NOMO-1 (cell line): ENCODE data around the gene FOXP1.

Experiments
- DNase-seq, 2 experiments: peaks; one replicate each; lab custom pipeline; 2025; ENCODE audit not compliant: unreplicated experiment in 2 of 2; lab: John Stamatoyannopoulos, UW

FOXP1 gene

GRCh38 chr3:71288269-71288930 is 295.1 kb downstream of the FOXP1 start:
- no peak for DNase-seq

DNA sequence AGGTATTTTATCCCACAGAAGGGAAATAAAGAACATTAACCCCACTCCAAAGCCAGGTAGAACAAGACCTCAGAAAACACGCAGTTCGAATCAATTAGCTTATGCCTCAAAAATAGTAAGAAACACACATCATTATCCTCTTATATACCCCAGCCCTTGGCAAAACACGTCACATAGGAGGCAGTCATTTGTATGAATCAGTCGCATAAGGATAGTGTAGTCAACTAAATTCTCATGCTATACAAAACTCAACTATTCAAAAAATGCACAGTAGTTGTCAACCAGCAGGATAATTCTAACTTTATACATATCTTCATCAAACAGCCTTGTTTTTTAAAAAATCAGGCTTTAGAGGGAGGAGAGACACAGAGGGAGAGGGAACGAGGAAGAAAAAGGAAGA is 298.4 kb downstream of the FOXP1 start:
- DNase-seq, result no peak

DNA sequence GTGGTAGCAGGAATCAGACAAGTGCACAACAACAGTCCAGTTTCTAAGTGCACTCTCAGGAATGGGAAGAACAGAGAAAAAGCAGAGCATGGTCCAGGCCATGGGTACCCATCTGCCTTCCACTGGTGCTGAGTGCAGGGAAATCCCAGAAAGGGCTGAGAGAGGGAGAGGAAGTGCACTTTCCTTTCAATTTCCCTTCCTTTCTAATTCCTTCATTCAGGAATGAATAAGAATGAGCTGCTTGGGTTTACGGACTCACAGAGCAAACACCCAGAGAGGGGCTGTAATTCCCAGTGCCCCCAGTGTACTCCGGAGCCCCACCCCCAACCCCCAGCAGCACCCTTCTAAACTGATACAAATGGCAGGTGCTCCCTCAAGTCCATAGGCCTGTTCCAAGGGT is 300.6 kb downstream of the FOXP1 start:
- DNase-seq, result no peak

DNA sequence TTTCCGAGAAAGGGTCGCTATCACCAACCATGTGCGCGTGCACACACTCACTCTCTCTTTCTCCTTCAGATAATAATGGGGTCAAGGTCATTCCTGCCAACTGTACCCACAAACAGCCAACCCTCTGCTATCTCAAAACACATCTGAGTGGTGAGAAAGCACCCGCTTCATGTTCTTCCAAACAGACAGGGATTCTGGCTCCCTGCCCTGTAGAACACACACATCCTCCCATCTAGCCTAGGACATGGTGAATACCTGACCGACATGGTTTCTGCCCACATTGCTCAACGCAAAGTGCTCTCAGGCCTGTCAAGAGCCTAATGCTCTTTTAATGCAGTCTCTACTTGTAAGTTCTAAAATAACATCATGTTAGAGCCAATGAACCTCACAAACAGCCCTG is 302.2 kb downstream of the FOXP1 start:
- no peak for DNase-seq

DNA sequence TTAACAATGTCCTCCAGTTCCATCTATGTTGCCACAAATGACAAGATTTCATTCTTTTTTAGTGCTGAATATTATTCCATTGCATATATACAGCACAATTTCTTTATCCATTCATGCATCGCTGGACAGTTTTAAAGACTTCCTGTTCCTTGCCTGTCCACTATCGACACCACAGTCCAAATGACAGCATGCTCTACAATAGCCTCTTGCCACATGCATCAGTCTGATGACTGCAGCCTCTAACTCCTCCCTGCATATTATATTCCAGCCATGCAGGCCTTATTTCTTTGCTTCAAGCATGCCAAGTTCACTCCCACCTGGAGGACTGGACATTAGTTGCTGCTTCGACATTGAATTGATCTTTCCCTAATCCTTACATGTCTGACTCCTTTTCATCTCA is 306.2 kb downstream of the FOXP1 start:
- no peak for DNase-seq

GRCh38 chr3:71276531-71276930 is 307.0 kb downstream of the FOXP1 start:
- DNase-seq, result no peak

GRCh38 chr3:71273453-71273852 is 310.1 kb downstream of the FOXP1 start:
- DNase-seq, result no peak

DNA sequence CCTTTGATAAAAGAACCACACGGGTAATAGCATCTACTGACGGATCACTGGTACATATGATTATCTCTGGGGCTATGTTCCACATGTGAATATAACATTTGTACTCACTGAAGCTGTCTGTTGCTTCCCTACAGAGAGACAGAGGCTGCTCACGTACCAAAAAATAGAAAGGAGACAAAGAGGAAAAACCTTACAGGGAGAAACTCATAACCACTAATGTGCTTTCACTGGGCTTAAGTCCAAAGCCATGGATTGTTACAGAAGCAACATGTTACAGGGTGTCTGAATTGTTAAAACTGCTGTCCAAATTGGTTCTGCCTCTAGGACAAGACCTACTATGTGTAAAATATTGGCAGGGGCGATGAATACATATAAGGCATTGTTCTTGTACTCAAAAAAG is 311.9 kb downstream of the FOXP1 start:
- no peak for DNase-seq

DNA sequence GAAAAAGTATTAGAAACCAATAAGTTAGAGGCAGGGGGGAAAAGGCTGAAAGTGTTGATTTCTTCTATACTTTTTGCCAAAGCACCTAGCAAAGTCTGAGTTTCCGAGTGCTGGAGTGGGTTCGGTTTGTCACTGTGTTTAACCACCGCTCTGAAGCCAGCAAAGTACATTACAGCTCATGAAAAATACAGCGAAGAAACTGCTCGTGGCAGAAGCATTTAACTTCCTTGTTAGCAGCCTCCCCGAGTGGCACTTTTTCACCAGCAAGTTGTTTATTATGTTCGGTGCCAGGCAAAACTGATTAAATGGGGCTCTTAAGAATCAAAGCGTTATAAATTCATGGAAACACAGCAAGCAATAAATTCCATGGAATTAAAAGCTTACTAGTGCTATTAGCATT is 313.6 kb downstream of the FOXP1 start:
- DNase-seq, result no peak

GRCh38 chr3:71268462-71268999 is 315.0 kb downstream of the FOXP1 start:
- DNase-seq, result no peak

DNA sequence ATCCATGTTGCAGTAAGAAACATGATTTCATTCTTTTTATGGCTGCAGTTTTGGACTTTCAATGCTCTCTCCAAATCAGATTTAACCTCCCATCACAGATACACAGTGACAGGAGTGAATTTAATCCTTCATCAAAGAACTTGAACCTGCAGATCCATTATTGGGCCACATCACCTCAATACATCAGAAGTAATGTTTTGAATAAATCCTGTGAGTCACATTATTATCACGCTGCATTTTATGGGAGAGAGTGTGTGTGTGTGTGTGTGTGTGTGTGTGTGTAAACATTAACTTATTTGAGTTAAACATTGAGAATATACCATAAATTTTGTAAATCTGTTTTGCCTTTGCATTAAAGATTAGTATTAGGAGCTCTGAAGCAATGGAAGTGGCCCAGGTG is 316.7 kb downstream of the FOXP1 start:
- no peak for DNase-seq

DNA sequence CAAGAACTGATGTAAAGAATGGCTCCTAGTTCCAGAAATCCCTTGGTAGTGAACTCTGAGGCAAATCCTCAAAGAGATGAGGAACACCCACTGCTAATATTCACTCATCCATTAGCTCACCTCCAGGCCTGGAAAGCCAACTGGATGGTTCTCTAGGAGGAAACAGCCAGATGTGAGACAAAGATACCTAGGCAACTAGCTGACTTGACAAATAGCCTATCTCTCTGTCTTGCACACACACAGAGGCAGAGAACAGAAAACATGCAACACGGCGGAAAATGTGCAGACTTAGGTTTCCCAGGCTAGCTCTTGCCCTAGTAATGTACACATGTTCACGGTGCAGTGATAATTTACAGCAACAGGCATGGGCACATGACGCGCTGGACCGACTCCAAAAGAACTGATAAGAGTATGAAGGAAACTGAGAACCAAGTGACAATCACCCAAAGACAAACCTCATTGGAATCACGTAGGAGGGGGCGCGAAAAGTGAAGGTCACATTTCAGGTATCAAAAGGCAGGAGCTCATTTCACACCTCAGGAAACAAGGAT is 318.1 kb downstream of the FOXP1 start:
- DNase-seq, result no peak

DNA sequence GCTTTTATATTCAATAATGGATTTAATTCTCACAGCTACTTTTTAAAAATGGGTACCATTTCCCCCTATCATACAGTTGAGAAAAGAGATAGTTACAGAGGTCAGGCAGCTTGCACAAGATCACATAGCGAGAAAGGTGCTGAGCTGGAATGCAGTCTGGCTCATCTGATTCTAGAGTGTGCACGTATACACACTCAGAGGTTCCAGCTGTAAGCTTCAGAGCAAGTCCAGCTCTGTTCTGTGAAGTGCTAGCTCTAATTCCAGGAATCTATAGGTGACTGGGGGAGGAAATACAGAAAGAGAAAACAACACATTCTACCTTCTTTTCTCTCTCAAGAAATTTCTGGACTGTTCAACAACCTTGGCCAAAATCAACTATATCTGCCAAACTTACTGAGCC is 318.7 kb downstream of the FOXP1 start:
- DNase-seq, result no peak

DNA sequence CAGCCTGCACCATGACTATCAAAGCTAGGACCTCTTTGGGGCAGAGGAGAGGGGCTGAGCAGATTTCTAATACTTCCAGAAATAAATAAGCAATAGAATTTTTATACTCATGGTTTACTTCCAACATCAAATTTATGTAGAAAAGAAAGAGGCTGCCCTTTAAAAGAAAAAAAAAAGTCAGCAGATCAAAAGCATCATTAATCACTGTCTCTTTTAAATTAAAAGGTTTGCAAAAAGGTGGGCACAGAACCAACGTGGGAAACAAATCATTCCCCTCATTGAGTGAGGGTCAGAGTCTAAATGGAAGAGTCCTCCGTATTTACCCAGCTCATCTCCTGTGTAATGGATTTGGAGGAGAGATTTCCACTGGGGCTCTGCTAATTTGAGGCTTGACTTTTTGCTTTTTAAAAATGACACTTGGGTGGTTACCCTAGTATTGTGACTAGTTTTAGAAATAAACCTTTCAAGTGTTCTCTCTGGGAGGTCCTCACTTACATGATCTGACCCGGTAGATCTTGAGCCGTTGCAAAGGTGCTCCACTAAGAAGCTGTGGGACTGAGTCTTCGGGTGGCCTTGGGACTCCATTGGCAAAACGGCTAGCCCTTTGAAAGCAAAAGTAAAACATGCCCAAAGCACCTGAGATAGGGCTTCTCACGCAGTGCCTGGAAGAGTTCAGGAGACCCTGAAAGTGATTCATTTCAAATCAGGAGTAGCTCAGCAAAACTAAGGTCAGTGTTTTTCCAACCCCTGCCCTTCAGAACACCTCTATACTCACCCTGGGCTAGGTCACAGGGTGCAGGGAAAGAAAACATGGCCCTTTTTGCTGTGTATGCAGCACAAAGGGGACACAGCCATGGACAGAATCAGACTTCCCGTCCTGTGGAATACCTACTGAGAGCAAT is 320.9 kb downstream of the FOXP1 start:
- no peak for DNase-seq

- no peak for DNase-seq
These were observed 322.7 kb downstream of the FOXP1 start for GRCh38 chr3:71260782-71261181.

DNA sequence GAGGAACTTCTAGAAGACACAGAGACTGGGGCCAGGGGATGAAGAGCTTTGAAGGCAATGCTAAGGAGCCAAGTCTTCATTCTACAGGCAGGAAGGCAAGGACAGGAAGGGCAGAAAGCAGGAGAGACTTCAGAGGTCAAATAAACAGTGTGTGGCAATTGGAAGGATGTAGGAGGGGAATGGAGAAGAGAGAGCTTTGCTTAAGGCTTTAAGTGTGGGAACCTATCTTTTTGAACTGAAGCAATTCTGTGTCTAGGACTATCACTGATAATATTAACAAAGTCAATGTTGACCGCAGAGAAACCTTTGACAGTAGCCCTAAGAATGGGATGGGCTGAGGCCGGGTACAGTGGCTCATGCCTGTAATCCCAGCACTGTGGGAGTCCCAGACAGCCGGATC is 325.0 kb downstream of the FOXP1 start:
- no peak for DNase-seq

DNA sequence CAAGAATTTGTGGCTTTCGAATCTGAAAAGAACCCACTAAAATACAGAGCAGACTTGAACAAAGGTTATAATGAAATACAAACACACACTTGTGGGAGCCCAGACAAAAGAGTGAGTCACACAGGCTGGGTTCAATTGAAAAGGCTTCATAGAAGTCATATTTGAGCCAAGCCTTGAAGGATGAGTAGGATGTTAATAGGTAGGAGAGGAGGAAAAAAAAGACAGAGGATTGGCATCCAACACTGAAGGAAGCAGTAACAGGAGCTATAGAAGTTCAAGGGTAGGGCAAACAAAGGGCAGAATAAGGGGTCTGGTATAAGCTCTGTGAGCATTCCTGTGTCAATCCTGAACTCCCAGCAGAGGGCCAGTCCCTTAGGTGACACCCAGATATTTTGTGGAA is 325.4 kb downstream of the FOXP1 start:
- no peak for DNase-seq

DNA sequence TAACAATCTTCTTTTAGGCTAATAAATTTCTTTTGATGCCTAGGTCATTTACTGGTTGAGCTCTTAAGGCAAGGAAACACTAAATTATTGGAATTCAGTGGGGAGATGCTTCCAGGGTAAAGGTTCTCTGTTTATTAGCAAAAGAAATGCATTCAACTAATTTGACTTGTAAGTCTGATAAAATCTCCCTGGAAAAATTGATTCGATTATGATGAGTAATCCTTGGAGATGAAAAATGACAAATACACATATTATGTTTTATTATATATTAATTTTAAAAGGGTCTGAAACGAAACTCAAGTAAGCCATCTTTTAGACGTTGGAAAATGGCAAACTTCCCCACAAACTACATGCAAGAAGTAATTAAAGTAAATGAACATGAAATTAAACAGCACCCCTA is 328.0 kb downstream of the FOXP1 start:
- DNase-seq, result no peak

GRCh38 chr3:71254281-71255057 is 329.1 kb downstream of the FOXP1 start:
- DNase-seq, result no peak

GRCh38 chr3:71253169-71253568 is 330.4 kb downstream of the FOXP1 start:
- DNase-seq, result no peak

DNA sequence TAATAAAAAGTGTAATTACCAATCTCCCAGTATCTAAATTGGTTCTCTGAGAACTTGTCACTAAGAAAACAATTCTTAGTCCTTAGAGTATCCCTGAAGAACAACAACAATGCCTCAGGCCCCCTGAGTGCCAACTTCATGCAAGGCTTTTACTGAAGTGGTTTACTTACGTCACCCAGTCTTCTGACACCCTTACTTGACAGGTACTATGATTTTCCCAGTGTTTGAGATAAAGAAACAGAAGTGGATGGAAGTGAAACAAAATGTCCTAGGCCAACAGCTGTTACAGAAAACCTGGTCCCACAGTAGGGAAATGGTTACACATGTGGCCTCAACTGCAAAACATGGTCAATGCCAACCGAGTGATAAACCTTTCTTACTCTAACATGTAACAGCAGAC is 331.1 kb downstream of the FOXP1 start:
- DNase-seq, result no peak
